HFF-Myc (cell line): ENCODE data around the gene TK2.

Source experiments
- DNase-seq: peaks from one replicate; pipeline ENCODE4 v3.0.0-alpha.2; 2011; ENCODE audit warnings: low read depth; ENCODE audit errors: extremely low read depth
- H3K4me3 ChIP-seq: replicated peaks from 2 replicates; pipeline ENCODE4 v1.5.1; 2011; ENCODE audit warnings: low read depth, mild to moderate bottlenecking, control low read depth, low read length
- TF ChIP-seq, protein P1 (sequence below): IDR thresholded peaks from 2 replicates; pipeline ENCODE4 v1.5.1; 2012; ENCODE audit warnings: mild to moderate bottlenecking, low read depth, low read length, control low read depth; ENCODE audit errors: missing control alignments

TK2 gene

DNA sequence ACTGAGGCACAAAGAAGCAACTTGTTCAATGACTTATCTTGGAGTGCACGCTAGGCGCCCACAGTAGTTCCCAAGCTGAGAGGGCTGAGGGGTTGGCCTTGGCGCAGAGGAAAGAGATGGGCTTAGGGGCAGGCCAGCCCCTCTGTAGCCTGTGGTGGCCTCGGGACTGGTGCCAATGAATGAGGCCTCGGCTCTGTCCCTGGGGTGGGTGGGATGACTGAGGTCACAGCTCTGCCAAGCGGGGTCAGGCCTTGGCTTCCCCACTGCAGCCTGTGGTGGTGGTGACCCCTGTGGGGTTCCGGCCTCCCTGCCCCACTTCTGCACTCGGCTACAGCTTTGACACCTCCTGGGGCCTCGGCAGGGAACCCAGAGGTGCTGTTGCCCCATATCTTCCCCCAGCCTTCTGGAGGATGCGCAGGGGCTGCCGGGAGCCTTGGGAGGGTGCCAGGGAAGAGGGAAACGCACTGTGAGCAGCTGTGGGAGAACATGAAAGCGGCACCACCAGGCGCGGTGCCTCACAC lies 76.8 kb downstream of the TK2 start:
- no peak overlapping the region for H3K4me3 ChIP-seq
- DNase-seq: no peak
- TF ChIP-seq, protein P1, sequence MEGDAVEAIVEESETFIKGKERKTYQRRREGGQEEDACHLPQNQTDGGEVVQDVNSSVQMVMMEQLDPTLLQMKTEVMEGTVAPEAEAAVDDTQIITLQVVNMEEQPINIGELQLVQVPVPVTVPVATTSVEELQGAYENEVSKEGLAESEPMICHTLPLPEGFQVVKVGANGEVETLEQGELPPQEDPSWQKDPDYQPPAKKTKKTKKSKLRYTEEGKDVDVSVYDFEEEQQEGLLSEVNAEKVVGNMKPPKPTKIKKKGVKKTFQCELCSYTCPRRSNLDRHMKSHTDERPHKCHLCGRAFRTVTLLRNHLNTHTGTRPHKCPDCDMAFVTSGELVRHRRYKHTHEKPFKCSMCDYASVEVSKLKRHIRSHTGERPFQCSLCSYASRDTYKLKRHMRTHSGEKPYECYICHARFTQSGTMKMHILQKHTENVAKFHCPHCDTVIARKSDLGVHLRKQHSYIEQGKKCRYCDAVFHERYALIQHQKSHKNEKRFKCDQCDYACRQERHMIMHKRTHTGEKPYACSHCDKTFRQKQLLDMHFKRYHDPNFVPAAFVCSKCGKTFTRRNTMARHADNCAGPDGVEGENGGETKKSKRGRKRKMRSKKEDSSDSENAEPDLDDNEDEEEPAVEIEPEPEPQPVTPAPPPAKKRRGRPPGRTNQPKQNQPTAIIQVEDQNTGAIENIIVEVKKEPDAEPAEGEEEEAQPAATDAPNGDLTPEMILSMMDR: no peak

DNA sequence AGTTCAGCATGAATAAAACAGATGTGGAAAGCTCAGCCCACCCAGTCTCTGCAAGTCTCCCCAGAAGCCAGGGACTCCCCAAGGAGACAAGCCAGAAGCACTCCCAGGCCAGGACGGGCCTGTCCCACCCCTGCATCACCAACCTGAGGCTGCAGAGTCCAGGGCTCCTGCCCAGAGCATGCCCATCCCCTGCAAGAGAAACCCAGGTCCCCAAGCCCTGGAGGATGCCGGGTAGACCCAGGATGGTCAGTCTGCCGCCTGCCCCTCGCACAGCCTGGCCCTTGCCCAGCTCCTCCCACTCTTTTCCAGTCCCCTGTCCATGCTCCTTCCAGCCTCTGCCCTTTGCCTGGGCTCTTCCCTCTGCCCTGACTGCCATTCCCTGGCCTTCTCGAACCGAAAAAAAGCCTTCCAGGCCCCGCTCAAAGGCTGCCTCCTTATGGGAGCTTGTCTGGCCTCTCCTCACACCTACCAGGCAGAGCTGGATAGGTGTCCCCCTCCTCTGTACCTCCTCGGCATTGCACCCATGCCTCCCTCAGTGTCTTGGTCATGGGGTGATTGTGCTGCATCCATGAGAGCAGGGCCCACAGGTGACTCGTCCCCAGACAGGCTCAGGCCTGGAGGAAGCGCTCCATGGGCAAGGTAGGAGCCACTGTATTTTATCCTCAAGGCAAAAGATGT lies 78.1 kb downstream of the TK2 start:
- H3K4me3 ChIP-seq: no peak overlapping the region
- TF ChIP-seq, protein P1: no peak
- DNase-seq: no peak

DNA sequence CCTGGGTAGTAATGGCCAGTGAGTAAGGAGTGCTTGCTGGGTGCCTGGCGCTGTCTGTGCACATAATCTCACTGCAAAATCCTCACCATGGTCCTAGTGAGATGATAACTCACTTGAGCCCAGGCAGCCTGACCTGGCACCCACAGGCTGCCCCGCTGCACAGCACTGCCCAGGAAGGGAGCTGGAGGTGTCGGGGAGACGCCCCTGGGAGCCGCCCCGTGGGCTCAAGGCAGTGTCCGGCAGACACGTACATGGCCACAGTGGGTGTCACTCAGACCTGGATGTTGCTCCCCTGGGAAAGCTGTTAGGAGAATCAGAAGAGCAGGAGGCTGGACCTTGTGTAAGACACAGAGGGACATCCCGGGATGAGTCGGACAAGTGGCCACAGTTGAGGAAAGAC lies 78.7 kb downstream of the TK2 start:
- DNase-seq: no peak
- H3K4me3 ChIP-seq: no peak overlapping the region
- TF ChIP-seq, protein P1: no peak

DNA sequence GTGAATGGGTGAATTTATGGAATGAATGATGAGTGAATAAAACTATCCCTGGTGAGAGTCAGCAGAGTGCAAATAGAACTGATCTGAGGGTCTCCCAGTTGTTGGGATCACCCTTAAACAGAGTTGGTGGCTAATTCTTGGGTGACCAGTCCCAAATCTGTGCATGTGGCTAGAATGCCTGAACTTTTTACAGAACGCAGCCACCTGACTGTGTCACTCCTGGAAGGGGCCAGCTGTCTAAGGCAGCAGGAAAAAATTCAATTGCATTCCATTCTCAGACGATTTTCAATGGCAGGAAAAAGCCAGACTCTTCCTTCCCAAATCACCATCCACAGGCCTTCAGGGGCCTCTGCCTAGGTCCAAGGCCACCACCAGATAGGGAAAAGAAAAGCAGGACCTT lies 79.4 kb downstream of the TK2 start:
- no peak for DNase-seq
- H3K4me3 ChIP-seq: no peak overlapping the region

DNA sequence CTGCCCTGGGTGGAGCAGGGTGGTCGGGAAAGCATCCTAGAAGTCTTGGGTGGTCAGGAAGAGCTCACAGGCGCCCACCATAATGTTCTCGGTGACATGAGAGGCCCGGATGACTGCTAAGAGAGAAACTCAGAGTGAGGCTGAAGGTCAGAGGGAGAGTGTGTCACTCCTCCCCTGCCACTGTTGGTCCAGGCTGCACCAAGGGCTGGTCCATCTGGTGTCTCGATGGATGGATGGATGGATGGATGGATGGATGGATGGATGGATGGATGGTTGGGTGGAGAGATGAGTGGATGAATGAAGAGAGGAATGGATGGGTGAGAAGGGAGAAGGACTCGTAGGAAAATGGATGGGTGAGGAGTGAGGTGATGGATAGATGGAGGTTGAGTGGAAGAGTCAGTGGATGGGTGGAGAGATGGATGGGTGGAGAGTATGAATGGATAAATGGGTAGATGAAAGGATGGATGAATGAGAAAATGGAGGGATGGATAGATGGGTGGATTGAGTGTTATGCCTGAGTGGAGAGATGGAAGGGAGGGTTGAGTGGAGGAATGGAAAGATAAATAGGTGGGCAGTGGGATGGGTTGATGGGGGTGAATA lies 79.9 kb downstream of the TK2 start:
- H3K4me3 ChIP-seq: no peak overlapping the region
- no peak for DNase-seq
- TF ChIP-seq, protein P1: no peak

More for the DNA sequence above, 79.4 kb downstream of the TK2 start:
- TF ChIP-seq, protein P1: no peak

DNA sequence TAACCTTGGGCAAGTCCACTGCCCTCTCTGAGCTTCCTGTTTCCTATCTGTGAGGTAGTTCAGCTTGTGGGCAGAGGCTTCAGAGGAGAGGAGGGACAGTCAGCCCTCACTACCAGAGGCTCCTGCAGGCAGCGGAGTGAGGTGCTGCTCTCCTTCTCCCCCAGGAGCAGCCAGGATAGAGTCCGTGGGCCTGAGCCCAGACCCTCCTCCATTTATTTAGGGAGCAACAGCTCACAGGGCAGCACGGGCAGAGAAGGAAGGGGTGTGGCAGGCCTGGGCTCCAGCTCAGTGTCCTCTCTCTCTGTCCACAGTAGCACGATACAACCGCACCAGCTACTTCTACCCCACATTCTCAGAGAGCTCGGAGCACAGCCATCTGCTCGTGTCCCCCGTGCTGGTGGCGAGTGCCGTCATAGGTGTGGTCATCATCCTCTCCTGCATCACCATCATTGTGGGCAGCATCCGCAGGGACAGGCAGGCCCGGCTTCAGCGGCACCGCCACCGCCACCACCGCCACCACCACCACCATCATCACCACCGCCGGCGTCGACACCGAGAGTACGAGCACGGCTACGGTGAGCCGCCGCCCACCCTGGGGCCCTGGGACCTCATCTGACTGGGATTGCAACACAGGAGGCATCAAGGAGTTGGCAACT lies 80.5 kb downstream of the TK2 start:
- no peak overlapping the region for H3K4me3 ChIP-seq
- TF ChIP-seq, protein P1: no peak
- DNase-seq: no peak
